Posterior vena cava (tissue), 2 donors: ENCODE results near the gene KCNV2. TPM values are rescaled to one million over a fixed set of nuclear protein-coding genes. Genes with fewer than 3 reads are reported as not detected.

ENCODE experiments used
- DNase-seq: peaks from one replicate; pipeline ENCODE4 v3.0.0-alpha.2; 2020; ENCODE audit warnings: low spot score
- intact Hi-C, 2 donors: fragments of 100-400 bp; cut with DNase I; formaldehyde crosslinking; loops; one replicate each; pipeline versions ENCODE4 v1.14.1 to v1.14.2; 2022 to 2023
- total RNA-seq, 2 donors: library from RNA; stranded (reverse); fragmentation: NEBNext Ultra II Directional; extraction: Animal tissue kit (Norgen Biotek cat#: 25700); gene quantifications; one replicate each; pipeline ENCODE4 v1.2.1, GENCODE V29; 2021
- donor health status: DM: yes; HTN: yes; CAD: no.
- donor health status: DM: yes; HTN: yes; CAD: no.

The KCNV2 gene
- total RNA-seq, 2 donors from 2014 or later = not detected

DNA sequence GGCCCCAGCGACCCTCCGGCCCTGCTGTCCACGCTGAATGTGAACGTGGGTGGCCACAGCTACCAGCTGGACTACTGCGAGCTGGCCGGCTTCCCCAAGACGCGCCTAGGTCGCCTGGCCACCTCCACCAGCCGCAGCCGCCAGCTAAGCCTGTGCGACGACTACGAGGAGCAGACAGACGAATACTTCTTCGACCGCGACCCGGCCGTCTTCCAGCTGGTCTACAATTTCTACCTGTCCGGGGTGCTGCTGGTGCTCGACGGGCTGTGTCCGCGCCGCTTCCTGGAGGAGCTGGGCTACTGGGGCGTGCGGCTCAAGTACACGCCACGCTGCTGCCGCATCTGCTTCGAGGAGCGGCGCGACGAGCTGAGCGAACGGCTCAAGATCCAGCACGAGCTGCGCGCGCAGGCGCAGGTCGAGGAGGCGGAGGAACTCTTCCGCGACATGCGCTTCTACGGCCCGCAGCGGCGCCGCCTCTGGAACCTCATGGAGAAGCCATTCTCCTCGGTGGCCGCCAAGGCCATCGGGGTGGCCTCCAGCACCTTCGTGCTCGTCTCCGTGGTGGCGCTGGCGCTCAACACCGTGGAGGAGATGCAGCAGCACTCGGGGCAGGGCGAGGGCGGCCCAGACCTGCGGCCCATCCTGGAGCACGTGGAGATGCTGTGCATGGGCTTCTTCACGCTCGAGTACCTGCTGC is 839 bp downstream of the KCNV2 start:
- intact Hi-C loops = loop anchor here in 1 of 2 donors (5.0 kb wide), 1 partner anchor 106 kb away; no protein-coding TSS in a partner anchor
- DNase-seq = no peak

DNA sequence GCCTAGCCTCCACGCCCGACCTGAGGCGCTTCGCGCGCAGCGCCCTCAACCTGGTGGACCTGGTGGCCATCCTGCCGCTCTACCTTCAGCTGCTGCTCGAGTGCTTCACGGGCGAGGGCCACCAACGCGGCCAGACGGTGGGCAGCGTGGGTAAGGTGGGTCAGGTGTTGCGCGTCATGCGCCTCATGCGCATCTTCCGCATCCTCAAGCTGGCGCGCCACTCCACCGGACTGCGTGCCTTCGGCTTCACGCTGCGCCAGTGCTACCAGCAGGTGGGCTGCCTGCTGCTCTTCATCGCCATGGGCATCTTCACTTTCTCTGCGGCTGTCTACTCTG is 1.4 kb downstream of the KCNV2 start:
- intact Hi-C loops = loop anchor here in 1 of 2 donors (5.0 kb wide), 1 partner anchor 106 kb away; no protein-coding TSS in a partner anchor
- no peak for DNase-seq

DNA sequence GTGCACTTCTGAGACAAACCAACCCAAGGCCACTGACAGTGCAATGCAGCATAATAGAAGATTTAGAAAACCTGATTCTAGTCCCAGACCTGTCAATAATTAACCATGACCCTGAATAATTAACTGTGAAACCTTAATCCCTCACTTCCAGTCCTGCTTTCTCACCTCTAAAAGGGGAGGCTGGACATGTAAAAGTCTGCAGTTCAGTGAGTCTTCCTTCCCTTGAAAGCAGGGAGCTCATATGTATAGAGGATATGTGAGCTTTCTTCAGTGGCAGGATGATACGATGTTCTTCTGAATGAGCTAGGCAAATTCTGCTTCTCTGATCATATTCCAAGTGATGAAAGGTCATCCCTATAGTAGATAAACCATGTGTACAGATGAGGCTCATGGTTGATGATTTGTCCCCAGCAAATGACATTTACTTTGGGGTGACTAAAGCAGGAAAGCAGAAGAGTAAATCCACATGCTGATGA is 2.9 kb downstream of the KCNV2 start:
- intact Hi-C loops = loop anchor here (10.0 kb wide), 2 partner anchors 95 to 585 kb away; partner anchors contain the start of gene VLDLR (in 1 of the 2)
- no peak for DNase-seq

DNA sequence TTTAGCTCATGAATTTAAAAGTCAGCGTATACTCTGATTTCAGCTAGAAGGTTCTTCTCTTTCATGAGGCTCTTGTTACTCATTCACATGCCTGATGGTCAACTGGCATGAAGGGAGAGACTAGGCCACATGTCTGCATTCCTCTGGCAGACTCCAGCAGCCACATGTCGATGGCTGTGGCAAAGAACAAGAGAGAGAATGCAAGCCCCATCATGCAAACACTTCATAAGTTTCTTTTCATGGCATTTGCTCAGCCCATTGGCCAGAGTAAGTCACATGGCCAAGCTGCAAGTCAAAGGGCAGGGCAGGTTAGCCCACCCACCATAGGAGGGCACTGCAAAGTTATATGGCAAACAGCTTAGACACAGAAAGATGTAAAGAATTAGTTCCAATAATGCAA is 5.4 kb downstream of the KCNV2 start:
- no peak for DNase-seq
- intact Hi-C loops = loop anchor here (10.0 kb wide), 2 partner anchors 98 to 588 kb away; partner anchors contain the start of gene VLDLR (in 1 of the 2)

DNA sequence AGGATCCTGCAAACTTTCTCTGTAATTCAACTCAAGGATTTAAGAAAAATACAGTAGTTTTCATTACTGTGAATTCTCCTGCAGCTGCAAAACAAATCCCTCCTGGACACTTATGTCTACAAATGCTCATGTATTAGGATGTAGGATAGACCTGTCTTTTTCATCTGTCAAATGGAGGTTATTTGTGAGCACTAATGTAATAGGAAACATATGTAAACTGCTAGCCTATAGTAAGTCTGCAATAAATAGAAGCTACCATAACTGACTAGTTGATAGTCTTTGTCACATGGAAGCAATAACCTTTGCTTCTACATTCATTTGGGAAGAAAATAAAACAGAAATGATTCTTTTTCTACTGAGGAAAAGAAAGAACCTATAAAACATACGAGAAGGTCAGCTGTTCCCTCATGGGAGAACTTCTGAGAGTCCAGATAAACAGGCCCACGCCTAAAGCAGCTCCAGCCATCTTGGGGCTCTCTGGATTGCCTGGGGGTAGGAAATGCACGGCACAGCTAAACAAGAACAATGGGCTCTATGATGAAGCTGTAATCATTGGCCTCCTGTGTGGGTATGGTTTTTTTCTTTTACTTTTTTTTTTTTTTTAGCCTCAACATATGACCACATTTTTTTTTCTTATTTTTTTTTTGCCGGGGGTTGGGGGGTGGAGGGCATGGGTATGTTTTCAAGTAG is 6.2 kb downstream of the KCNV2 start:
- no peak for DNase-seq
- intact Hi-C loops = loop anchor here (10.0 kb wide), 2 partner anchors 99 to 589 kb away; partner anchors contain the start of gene VLDLR (in 1 of the 2)

DNA sequence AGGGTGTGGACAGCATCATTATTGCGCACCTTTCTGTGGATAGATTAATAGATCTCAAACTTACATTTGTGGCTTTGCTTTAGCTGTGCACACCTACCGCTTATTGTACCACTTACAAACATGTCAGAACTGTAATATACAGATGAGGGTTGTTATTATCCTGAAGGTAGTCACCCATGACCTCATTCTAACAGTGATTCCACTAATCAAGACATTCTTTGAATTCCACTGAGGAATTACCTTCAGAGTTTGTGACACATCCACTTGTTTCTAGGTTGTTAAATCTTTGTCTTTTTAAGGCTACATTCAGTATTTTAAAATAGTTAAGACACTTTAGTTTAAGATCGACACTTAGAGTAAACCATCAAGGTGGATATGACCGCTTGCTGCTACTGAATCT is 7.8 kb downstream of the KCNV2 start:
- no peak for DNase-seq
- intact Hi-C loops = loop anchor here (10.0 kb wide), 2 partner anchors 100 to 590 kb away; partner anchors contain the start of gene VLDLR (in 1 of the 2)

DNA sequence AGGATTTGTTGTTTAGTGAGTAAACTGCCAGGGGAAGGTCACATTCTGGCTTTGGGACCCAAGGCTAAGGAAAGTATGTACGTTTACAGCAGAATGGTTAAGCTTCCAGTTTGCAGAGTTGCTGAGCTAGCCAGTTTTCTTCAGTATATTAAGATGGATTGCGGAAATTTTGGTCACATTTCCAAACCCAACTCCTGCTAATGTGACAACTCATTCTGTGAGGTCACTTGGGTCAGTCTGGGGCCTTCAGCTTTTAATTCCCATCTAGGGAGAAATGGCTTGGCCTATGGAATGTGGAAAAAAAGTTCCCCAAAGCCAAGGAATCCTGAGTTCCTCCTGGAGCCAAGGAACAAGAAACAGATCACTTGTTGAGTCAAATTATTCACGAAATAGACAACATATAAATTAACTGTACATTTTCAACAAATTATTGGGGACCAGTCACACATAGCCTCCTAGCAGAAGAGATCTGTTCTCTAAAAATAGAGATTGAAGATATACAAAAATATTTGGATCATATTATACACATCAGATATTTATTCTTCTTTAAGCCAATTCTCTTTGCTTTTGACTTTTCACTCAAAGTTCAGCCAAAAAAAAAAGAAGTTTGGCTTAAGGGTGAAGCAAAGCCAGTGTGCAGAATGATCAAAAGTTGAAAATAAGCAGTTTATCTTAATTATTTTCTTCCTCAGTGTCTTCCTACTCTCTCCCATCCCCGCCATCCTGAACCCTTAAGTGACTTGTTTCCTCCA is 8.8 kb downstream of the KCNV2 start:
- intact Hi-C loops = loop anchor here (10.0 kb wide), 2 partner anchors 101 to 591 kb away; partner anchors contain the start of gene VLDLR (in 1 of the 2)
- no peak for DNase-seq

DNA sequence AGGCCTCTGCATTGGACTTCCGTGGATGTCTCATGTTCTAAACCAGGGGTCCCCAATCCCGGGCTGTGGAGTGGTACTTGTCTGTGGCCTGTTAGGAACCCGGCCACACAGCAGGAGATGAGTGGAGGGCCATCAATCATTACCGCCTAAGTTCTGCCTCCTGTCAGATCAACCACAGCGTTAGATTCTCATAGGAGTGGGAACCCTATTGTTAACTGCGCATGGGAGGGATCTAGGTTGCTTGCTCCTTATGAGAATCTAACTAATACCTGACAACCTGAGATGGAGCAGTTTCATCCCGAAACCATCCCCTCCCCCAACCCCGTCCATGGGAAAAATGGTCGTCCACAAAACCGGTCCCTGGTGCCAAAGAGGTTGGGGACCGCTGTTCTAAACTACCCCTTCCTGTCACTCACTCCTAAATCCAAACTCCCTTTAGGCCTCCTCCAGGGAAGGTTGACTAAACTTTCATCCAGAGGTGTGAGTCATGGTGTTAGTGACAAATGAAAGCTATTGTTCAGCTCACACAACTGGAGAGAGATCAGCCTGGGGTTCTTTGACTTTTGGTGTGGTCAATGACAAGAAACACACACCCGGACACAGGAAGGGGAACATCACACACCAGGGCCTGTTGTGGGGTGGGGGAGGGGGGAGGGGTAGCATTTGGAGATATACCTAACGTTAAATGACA is 9.5 kb downstream of the KCNV2 start:
- no peak for DNase-seq
- intact Hi-C loops = loop anchor here (10.0 kb wide), 2 partner anchors 102 to 592 kb away; partner anchors contain the start of gene VLDLR (in 1 of the 2)

DNA sequence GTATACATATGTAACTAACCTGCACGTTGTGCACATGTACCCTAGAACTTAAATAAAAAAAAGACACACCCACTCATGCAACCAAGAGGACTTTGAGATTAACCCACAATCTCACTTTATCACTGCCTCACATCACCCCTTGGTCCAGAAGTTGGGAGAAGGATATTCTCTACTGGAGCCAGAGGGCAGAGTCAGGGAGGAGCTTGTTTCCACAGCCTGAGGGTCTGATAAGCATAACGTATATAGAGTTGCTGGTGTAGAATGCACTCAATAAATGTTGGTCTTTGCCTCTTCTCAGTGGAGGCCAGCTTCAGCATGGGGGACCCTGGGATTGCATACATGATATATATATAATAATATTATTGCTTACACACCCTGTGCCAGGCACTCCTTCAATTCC is 10.1 kb downstream of the KCNV2 start:
- intact Hi-C loops = loop anchor here (10.0 kb wide), 2 partner anchors 103 to 593 kb away; partner anchors contain the start of gene VLDLR (in 1 of the 2)
- no peak for DNase-seq

DNA sequence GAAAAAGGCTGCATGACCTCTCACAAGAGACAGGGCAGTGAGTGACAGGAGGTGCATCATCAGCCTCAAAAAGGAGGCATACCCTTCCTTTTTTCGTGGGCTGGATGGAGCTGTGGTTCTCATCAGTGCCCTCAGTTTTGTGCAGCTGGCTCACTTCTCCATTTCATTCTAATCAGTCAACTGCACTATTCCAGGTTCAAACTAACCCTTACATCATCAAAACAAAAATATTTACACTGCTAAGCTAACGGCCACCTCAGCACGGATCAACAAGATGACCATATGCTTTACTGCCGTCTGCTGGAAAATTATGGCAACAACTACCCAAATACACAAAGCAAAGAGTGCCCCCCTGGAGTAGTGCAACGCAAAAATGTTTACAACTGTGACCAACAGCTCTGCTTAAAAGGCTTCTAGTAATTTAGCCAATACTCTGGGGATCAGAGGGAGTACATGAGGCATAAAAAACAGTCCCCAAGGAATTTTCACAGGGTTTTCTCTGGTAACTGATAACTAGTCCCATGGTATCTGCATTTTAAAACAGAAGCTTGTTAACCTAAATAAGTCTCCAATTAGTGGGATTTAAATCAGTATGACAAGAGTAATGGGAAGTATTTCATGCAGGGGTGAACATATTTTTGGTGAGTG is 10.8 kb downstream of the KCNV2 start:
- no peak for DNase-seq
- intact Hi-C loops = loop anchor here (10.0 kb wide), 2 partner anchors 103 to 593 kb away; partner anchors contain the start of gene VLDLR (in 1 of the 2)

DNA sequence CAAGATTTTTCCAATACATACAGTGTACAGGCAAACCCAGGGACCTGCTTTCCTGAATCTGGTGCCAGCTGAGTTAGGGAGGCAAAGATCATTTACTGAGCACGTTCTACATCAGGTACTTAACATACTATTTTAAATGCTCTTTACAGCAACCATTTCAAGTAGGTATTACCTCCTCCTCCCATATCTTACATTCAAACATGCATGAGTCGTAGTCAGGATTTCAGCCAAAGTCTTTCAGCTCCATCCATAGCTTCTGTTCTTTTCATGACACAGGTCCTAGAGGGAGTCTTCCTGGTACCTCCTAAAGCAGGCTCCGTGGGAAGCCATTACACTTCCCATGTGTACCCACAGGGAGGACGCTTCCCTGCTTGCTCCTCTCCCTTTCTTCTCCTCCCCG is 11.7 kb downstream of the KCNV2 start:
- intact Hi-C loops = loop anchor here (10.0 kb wide), 2 partner anchors 104 to 594 kb away; partner anchors contain the start of gene VLDLR (in 1 of the 2)
- DNase-seq = no peak

DNA sequence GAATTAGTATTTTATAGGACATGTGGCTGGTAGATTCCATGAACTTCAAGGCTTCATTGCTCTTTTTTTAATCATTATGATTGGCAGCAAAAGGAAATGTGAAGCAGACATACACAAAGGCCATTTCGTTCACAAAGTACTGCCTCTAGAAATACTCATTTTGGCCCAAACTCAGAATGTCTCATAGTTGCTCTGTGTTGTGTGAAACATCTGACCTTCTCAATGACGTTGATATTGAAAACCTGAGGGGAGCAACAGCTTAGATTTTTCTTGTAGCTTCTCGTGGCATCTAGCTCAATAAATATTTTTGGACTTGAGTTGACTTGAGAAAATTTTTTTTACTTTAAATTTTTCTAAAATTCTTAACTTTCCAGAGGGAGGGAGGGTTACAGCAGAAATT is 12.4 kb downstream of the KCNV2 start:
- intact Hi-C loops = loop anchor here (10.0 kb wide), 2 partner anchors 105 to 595 kb away; partner anchors contain the start of gene VLDLR (in 1 of the 2)
- no peak for DNase-seq

DNA sequence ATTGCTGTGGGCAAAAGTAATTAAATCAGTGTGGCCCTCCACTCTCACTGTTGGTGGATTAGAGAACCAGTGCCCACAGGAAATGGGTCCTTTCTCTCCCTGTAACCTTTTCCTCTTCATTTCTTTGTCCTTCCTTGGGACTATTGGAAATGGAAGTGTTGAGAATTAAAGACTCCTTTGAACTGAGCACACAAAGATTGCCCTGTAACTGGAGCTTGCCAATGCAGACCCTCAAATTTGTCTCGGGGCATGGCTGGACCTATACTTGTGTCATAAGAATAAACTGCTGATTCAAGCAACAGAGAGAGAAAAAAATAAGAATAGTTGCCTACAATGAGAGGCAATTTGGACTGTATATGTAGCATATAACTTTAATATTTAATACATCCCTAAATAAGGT is 13.7 kb downstream of the KCNV2 start:
- DNase-seq = no peak
- intact Hi-C loops = no loop called here

DNA sequence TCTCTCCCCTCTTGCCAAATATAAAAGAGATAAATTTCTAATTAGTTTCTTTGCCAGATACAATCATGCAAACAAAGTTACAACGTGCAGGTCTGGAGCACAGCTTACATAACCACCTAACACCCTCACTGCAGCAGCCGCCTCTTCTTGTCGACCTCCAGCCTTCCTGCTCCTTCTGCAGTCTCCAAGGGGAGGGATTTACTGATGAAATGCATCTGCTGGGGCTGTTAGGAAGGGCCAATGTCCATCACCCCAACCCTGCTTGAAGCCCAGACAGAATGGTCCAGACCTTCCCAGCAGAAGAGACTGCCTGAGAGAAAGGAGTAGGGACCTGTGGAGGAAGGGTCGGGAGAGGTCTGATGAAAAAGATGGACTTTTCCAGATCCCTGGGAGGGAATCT is 15.2 kb downstream of the KCNV2 start:
- DNase-seq = no peak
- intact Hi-C loops = no loop called here

DNA sequence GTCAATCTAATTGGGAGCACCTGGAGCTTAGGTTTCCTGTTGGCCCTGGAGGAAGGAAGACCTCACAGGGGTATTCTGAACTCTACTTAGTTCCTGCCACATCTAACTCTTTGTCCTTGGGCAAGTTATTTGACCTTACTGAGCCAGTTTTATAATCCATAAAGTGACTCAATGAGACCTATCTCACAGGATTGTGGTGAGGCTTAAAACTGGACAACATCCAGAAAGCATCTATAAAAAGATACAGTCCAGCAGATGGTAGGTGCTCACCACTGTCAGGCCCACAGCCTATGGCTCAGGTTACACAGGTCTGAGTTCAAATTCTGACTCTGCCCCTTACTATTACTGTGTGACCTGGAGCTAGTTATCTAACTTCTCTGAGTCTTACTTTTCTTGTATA is 23.3 kb downstream of the KCNV2 start:
- DNase-seq = no peak
- intact Hi-C loops = no loop called here

DNA sequence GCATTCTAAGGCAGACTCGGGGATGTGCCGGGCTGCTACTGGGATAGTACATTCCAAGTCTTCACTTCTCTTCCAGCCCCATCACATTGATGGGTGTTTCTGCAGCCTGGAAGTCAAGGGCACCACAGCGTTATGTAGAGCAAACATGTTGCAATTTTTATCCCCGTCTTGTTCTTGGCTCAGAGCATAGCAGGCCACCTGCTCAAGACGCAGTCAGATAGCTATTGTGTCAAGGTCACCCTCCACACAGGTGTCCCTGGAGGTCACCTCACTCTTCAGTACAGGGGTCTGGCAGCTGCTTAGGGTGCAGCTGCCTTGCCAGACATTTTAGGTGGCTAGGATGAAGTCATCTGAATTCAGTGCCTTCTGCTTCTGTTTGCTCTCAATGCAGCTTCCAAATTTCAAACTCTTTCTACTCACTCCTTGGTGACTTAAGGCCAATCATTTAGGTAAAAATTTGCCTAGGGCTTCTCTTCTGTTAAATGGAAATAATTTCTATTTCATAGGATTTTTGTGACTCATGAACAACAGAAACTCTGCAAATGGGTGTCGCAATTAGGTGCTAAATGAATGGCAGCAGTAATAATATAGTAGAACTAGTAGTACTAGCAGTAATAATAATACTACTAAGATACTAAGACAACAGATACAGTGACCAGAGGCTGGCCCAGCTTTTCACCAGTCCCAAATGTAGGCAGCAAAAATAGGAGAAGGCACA is 24.3 kb downstream of the KCNV2 start:
- intact Hi-C loops = no loop called here
- no peak for DNase-seq

DNA sequence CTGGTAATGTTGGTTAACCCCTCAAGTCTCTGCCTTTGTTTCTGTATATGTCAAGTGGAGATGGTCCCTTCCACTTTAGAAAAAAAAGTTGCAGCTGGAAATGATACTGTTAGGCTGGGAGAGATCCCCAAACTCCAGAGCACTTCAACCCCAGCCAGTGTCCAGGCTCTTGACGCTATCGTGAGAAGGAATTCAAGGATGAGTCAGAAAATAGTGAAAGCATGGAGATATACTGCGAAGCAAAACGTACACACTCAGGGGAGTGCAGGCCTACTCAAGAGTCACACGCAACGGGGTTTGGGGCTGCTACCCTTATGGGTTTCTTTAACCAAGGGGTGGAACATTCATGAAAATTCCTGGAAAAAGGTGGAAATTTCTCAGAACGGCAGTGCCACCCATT is 24.9 kb downstream of the KCNV2 start:
- intact Hi-C loops = no loop called here
- no peak for DNase-seq
